ENCODE measurements around the gene WFDC2.

Gene WFDC2

DNA sequence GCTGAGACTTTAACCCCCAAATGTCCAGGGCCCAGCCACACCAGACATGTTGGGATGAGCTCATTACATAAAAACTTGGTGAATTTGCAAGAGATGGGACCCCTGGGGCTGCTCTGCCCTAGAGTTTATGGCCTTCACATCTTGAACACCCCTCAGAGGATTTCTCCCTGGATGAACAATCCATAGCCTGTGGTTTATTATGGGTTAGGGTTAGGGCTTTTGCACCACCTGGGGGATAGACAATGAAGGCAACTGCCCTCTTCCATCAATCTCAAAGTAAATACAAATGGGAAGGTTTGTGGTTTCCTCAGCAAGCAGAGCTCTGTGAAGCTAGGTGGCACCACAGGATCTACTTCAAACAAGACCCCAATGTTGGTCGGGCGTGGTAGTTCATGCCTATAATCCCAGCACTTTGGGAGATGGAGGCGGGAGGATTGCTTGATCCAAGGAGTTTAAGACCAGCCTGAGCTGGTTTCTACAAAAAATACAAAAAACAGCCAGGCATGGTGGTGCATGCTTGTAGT is 28.5 kb downstream of the WFDC2 start:
- no peak for DNase-seq (ENCODE audit: low read depth, low spot score)

DNA sequence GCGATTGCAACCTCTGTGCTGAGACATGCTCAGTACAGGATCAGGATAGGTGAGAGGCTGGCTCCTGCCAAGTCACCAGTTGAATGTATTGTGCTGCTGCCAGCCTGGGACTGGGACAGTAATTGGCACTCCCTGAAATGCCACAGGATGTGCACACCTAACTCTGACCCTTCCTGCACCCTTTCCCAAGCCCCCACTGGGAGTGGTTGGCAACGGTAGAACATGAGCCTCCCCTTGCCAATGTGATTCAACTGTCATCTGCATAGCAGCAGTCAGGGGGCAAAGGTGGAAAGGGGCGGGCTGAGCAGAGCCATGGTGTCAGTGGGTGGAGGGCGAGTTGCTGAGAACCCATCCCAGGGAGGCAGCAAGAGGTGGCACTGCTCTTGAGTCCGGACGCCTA is 30.5 kb downstream of the WFDC2 start:
- no peak for DNase-seq (ENCODE audit: low read depth, low spot score)

DNA sequence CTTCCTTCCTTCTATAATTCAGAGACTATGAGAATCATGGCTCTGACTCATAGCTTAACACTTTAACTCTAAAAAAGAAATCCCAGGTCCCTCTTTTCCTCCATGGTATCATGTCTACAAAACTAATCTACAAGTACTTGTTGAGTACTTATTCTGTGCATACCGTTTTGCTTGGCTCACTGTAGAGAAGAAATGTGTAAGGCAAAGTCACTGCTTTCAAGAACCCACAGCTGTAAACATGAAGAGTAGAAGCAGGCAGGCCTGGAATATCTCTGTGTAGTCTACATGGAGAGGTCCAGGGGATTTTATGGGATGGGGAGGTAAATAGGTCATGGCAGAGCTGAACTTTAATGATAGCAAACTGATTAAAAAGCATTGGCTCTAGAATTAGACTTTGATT is 32.0 kb downstream of the WFDC2 start:
- DNase-seq (ENCODE audit: low read depth, low spot score): no peak

DNA sequence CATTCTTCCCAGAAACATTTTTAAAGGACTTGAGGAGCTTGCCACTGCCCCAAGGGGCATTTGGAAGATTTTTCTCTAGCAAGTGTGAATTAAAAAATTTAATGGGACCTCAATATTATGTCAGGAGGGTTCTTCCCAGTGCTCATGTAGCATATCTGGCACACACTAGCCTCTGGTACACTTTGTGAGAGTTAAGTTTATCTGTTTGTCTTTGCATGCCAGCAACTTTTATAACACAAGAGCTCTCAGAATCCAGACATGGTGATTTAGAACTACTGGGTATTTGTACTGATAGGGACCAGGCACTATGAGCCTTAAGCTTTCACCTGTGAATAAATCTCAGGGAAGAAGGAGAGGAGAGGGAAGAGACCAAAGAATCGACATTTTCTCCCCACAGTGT is 33.0 kb downstream of the WFDC2 start:
- no peak for DNase-seq (ENCODE audit: low read depth, low spot score)

DNA sequence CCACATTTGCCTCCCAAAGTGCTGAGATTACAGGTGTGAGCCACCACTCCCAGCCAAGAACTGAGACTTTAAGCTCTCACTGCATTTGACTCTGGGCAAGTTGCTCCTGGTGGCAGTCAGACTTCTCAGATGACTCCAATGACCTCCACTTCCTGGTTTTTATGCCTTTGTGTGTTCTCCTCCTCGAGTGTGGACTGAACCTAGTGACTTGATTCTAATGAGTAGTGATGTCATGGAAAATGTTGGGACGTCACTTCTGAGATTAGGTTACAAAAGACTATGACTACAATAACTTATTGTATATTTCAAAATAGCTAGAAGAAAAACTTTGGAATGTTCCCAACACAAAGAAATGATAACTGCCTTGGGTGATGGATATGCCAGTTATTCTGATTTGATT is 33.9 kb downstream of the WFDC2 start:
- DNase-seq (ENCODE audit: low read depth, low spot score): no peak

DNA sequence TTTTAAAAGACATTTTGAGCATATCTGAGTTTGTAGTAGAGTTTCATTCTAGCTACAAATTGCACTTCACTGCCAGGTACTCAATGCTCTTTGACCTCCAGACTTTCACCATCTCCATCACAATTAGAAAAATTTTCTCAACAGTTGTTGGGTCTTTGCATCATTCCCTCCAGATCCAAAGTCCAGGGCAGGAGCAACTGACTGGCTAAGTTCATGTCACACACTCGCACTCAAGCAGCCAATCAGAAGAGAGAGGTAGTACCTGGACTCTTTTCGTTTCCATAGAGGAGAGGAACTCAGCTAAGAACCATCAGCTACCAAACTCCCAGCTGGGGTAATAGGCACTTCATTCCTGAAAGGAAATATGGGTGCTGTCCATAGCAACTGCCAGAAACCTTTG is 36.8 kb downstream of the WFDC2 start:
- DNase-seq (ENCODE audit: low read depth, low spot score): no peak

DNA sequence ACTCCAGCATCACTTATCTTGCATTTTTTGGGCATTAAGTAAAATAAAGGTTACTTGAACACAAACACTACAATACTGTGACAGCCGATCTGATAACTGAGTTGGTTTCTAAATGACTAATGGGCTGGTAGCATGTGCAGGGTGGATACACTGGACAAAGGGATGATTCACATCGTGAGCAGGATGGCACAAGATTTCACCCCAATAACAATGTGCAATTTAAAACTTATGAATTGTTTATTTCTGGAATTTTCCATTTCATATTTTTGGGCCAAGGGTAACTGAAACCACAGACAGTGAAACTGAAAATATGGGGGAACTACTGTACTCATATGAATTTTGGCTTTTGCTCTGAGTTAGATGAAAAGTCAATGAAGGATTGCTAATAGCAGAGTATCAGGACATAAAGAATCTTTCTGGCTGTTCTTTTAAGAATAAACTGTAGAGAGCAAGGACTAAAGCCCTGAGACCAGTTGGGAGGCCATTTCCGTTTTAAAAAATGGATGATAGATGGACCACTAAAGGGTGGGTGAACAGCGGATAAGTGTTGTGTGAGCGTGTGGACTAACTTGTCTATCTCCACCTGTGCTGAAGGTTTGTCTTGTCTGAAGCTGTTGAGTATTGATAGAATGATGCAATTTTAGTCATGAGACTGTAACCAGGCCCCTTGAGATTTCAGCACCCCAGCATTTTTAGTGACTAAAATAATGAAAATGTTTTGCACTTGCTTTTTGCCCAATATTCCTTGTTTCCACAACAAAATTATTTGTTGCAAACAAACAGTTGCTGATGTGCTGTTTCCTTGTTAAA is 37.7 kb downstream of the WFDC2 start:
- DNase-seq (ENCODE audit: low read depth, low spot score): no peak

DNA sequence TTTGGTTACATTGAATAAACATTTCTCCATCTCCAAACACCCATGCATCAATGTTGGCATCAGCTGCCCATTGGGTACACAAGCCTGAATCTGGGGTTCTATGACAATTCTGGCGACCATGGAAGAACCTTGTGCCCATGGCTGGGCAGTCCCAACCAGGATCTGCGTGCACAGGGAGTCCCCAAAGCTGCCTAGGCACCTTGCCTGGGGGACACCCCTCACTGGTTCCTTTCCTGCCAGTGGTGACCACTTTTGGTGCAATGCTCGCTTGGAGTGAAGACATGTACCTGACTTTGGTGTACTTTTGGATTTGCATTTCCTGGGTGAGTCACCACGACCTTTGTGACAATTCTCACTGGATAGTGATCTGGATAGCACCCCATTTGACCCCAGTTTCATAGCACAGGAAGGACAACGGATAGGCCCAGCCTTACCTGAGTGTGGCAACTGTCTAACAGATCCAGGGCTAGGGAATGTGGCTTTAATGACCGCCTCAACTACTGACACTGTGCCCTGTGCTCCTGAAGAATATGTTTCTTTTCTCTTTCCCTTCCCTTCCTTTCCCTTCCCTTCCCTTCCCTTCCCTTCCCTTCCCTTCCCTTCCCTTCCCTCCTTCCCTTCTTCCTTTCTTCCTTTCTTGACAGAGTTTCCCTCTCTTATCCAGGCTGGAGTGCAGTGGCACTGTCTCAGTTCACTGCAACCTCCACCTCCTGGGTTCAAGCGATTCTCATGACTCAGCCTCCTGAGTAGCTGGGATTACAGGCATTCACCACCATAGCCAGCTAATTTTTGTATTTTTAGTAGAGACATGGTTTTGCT is 38.7 kb downstream of the WFDC2 start:
- no peak for DNase-seq (ENCODE audit: low read depth, low spot score)

DNA sequence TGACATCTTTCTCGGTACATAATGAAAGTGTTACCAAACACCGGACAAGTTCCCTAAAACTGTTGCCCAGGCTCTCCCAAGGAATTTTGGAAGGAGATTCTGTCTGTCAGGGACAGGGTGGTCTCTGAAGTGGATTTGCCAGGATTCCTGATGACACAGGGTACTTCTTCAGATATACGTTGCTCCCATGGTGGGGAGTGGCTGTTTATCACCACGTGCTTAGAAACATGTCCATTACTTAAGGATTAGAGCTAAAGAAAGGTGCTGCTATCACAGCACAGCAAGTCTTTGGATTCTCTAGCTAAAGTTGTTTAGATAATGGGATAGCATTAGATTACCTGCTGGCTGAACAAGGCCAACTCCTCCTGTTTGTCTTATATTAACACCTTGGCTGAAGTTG is 39.5 kb downstream of the WFDC2 start:
- no peak for DNase-seq (ENCODE audit: low read depth, low spot score)

DNA sequence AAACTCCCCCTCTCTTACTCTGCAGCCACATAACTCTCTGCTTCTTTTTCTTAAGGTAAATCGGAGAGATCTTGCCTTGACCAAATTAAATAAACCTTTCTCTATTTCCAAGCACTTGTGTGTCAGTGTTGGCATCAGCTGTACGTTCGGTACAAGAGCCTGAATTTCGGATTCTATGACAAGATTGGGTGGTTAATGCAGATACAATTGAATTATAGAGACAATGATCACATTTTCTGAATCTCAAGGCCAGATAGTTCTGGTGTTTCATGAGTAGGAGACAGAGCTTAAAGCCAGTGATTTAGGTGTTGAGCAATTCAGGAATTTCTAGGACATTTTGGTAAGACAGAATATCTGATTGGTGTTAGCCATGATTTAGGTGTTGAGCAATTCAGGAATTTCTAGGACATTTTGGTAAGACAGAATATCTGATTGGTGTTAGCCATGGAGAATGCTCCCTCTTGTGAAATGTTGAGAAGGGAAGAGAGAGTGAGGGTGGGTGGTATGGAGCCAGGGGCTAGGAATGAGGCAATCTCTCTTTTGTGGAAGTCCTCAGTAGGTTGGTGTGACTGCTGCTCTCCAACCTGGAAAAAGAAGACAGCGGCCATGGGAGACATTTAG is 40.8 kb downstream of the WFDC2 start:
- no peak for DNase-seq (ENCODE audit: low read depth, low spot score)

DNA sequence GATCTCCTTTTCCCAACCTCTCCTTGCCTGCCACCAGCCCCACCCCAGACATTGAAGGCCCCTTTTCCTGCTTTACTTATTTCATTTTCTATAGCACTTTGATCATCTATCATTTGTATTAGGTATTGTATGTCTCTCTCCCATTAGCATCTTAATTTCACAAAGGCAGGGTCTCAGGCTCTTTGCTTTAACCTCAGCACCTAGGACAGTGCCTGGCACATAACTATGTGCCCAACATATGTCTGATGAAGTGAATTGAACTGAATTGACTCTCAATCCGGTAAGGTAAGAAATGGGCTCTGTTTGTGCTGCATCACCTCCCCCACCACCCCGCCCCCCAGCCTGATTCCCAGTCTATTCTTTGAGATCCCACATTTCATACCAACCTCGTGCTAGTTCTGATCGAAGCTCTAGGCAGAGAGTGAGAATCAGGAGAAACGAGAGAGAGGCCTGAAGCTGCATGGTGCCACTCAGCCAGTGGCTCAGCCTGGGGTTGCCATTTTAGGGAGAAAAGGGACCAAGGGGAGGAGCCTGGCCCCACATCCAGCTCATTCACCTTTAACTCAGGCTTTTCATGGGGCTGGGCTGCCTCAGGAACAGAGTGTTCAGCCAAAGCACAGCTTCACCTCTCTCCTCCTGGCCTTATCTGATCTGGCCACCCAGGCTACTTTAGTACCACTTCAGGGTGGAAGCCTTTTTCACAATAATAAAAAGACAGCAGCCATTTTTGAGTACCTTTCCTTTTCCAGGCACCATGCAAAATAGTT is 45.8 kb downstream of the WFDC2 start, which contains the start of gene SPINT3:
Gene SPINT3, minus strand, starts transcription at position 476 of the 767 bp plus-strand sequence. Its CDS starts 14 bp downstream, at position 462.
- no peak for DNase-seq (ENCODE audit: low read depth, low spot score)

DNA sequence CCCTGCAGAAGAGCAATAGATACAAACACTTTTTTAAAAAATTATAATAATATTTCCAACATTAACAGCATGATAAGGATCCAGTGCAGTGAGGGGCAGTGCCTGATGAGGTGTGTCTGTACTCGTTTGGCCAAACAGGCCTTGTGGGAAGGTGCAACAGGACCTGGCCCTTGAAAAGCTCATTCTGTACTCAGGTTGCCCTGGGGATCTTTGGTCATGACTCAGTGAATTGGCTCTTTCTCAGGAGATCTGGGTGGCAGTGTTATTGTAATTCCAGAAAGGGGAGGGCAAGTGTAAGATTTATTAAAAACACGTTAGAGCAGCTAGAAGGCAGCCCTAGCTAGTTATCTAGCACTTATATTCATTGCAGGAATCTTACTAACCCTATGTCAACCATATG is 48.7 kb downstream of the WFDC2 start:
- peak; percentile 17 for DNase-seq (ENCODE audit: low read depth, low spot score)

DNA sequence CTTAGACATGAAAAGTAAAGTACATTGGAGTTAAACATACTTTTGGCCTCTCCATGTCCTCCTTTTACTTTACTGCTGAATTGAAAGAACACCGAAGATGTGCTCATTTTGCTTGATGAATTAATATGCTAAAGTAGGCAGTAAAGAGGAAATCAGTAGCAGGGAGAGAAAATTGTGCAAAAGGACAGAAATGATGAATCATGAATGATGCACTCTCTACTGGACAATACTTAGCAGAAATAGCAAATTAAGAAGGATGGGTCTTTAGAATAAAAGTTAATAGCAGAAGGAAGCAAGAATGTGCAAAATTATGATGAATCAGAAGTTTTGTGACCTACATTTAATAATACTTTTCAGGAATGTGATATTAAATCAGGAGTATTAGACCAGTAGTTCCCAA is 54.3 kb downstream of the WFDC2 start:
- no peak for DNase-seq (ENCODE audit: low read depth, low spot score)

DNA sequence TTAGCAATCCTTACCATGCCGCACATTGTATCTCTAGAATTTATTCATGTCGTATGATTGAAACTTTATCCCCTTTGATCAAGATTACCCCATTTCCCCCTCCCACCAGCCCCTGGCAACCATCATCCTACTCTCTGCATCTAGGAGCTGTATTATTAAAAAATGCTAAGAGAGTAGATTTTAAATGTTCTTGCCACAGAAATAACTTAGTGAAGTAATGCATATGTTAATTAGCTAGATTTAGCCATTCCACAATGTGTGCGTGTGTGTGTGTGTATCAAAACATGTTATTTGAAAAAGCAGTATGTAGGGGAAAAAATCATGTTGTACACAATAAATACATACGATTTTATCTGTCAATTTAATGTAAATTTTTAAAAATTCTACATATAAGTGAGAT is 57.7 kb downstream of the WFDC2 start:
- no peak for DNase-seq (ENCODE audit: low read depth, low spot score)

Measured in astrocyte of the hippocampus (primary cell).